ENCODE data around the gene EIF2A. TPM values are rescaled to one million over a fixed set of nuclear protein-coding genes. Genes with fewer than 3 reads are reported as not detected.
A peak's percentile ranks its signal among the peaks of the same experiment; 100 is the strongest.

Gene EIF2A
- total and polyA plus RNA-seq, 9 of the 15 experiments (the other 6 are each of a cell fraction or from before 2014, with no cell fraction given) = 106 to 192 (median 168) TPM

DNA sequence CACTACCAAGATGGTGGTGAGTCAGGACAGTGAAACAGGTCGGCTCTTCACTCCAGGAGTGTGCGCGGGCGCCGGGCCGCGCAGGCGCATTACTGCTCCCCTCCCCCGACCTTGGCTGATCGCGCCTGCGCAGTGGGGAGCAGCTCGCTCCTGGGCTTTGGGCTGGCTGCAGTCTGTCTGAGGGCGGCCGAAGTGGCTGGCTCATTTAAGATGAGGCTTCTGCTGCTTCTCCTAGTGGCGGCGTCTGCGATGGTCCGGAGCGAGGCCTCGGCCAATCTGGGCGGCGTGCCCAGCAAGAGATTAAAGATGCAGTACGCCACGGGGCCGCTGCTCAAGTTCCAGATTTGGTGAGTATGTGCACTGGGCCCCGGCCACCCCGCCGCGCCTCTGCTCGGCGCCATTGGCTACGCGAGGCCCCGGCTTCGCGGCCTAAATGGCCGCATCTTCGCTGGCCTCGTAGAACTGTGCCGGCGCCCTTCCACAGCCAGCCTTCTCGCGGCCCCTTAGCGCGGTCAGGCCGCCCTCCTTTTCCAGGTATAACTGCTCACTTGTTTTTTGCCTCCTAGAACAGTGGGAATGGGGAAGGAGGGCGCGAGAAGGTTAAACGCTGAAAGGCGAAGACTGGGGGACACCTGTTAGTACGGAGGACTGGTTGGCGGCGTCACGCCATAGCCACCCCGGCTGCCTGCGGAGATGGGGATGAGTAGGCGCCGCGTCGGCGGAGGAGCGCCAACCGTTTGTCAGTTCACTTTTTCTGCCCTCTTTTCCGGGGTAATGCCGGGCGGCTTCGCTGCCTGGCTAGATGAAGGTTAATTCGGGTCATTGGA is 56.8 kb downstream of the EIF2A start, which contains the start of gene SELENOT (continued):
- no peak for TF ChIP-seq BRCA1 (IDR thresholded peaks at IDR 0.05)
- 0 out of 2 replicates have a peak, but pooled peaks have one; percentile 92 for TF ChIP-seq BRCA1 (CRISPR knock-in tag; IDR thresholded peaks at IDR 0.05)
- TF ChIP-seq ZNF12 (CRISPR knock-in tag; IDR thresholded peaks at IDR 0.05) = peak; percentile 81
- TF ChIP-seq JUN (IDR thresholded peaks at IDR 0.05; ENCODE audit: borderline replicate concordance, low read depth, low read length) = 0 out of 2 replicates have a peak, but pooled peaks have one; percentile 9
- TF ChIP-seq JUN (CRISPR knock-in tag; IDR thresholded peaks at IDR 0.05; ENCODE audit: borderline replicate concordance) = peak; percentile 71
- TF ChIP-seq NR2C2 (CRISPR knock-in tag; IDR thresholded peaks at IDR 0.05) = 0 out of 2 replicates have a peak, but pooled peaks have one; percentile 24
- peak; percentile 74 for TF ChIP-seq NR2C2 (tag; IDR thresholded peaks at IDR 0.05)
- peak; percentile 17; the same call in 1 of the 2 replicates for TF ChIP-seq RB1 (IDR thresholded peaks at IDR 0.05; ENCODE audit: low read depth)
- TF ChIP-seq ZBTB49 (CRISPR knock-in tag; IDR thresholded peaks at IDR 0.05; ENCODE audit: borderline replicate concordance) = 0 out of 2 replicates have a peak, but pooled peaks have one; percentile 62
- TF ChIP-seq, protein P1, sequence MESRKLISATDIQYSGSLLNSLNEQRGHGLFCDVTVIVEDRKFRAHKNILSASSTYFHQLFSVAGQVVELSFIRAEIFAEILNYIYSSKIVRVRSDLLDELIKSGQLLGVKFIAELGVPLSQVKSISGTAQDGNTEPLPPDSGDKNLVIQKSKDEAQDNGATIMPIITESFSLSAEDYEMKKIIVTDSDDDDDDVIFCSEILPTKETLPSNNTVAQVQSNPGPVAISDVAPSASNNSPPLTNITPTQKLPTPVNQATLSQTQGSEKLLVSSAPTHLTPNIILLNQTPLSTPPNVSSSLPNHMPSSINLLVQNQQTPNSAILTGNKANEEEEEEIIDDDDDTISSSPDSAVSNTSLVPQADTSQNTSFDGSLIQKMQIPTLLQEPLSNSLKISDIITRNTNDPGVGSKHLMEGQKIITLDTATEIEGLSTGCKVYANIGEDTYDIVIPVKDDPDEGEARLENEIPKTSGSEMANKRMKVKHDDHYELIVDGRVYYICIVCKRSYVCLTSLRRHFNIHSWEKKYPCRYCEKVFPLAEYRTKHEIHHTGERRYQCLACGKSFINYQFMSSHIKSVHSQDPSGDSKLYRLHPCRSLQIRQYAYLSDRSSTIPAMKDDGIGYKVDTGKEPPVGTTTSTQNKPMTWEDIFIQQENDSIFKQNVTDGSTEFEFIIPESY (CRISPR knock-in tag; IDR thresholded peaks at IDR 0.05) = peak; percentile 12; the same call in 1 of the 2 replicates
- TF ChIP-seq DIDO1 (tag; IDR thresholded peaks at IDR 0.05; ENCODE audit: low read depth) = peak; percentile 57; the same call in 1 of the 2 replicates
- TF ChIP-seq ATF7 (IDR thresholded peaks at IDR 0.05) = peak; percentile 71; the same call in 1 of the 2 replicates
- peak; percentile 32 for TF ChIP-seq ZNF146 (CRISPR knock-in tag; IDR thresholded peaks at IDR 0.05; ENCODE audit: unreplicated experiment)
- peak; percentile 61 for TF ChIP-seq CXXC5 (CRISPR knock-in tag; IDR thresholded peaks at IDR 0.05)
- TF ChIP-seq HNRNPLL (IDR thresholded peaks at IDR 0.05; ENCODE audit: low read depth, low read length, poor library complexity, severe bottlenecking) = peak; percentile 43
- peak; percentile 90; the same call in 1 of the 2 replicates for TF ChIP-seq POLR2AphosphoS5 (IDR thresholded peaks at IDR 0.05; ENCODE audit: control insufficient read depth, insufficient read depth, low read depth, low read length)
- TF ChIP-seq PURB (CRISPR knock-in tag; IDR thresholded peaks at IDR 0.05; ENCODE audit: low read depth) = no peak
